Measurements from ENCODE around the gene LAS1L.
A peak's percentile ranks its signal among the peaks of the same experiment; 100 is the strongest.
"Not testable (repeated sequence)": the region's sequence is repeated elsewhere in the genome, so short reads cannot be mapped to it uniquely, and the experiment has no call there.

The LAS1L gene

GRCh38 chrX:65491620-65492019, 43.0 kb downstream of the LAS1L start:
- no peak overlapping the region for H3K4me3 ChIP-seq (ENCODE audit: low read length)
- no peak for TF ChIP-seq CTCF (conservative IDR thresholded peaks at IDR 0.05; ENCODE audit: low read length)
- DNase-seq (ENCODE audit: low read depth), result no peak

GRCh38 chrX:65488495-65488894, 46.1 kb downstream of the LAS1L start:
- no peak for TF ChIP-seq CTCF (conservative IDR thresholded peaks at IDR 0.05; ENCODE audit: low read length)
- DNase-seq (ENCODE audit: low read depth), result peak; percentile 33
- no peak overlapping the region for H3K4me3 ChIP-seq (ENCODE audit: low read length)

GRCh38 chrX:65480960-65481359, 53.6 kb downstream of the LAS1L start:
- no peak for DNase-seq (ENCODE audit: low read depth)
- no peak overlapping the region for H3K4me3 ChIP-seq (ENCODE audit: low read length)
- no peak for TF ChIP-seq CTCF (conservative IDR thresholded peaks at IDR 0.05; ENCODE audit: low read length)

GRCh38 chrX:65479102-65479501, 55.5 kb downstream of the LAS1L start:
- H3K4me3 ChIP-seq (ENCODE audit: low read length); DNase-seq (ENCODE audit: low read depth): not testable (repeated sequence)

GRCh38 chrX:65476564-65476963, 58.0 kb downstream of the LAS1L start:
- no peak for TF ChIP-seq CTCF (conservative IDR thresholded peaks at IDR 0.05; ENCODE audit: low read length)
- DNase-seq (ENCODE audit: low read depth), result no peak
- no peak overlapping the region for H3K4me3 ChIP-seq (ENCODE audit: low read length)

- no peak overlapping the region for H3K4me3 ChIP-seq (ENCODE audit: low read length)
- no peak for TF ChIP-seq CTCF (conservative IDR thresholded peaks at IDR 0.05; ENCODE audit: low read length)
- DNase-seq (ENCODE audit: low read depth), result peak; percentile 25
Observed at GRCh38 chrX:65463550-65463949, 71.0 kb downstream of the LAS1L start.
